Activated gamma-delta T cell treated with Interleukin-2 at 50 U/mL for 16 hours (primary cell): Measurements from ENCODE around the gene PGA5.
A peak's percentile ranks its signal among the peaks of the same experiment; 100 is the strongest.
"Not testable (repeated sequence)": the region's sequence is repeated elsewhere in the genome, so short reads cannot be mapped to it uniquely, and the experiment has no call there.

ENCODE experiments used
- DNase-seq: peaks from one replicate; pipeline ENCODE4 v3.0.0-alpha.2; 2020

Gene PGA5

GRCh38 chr11:61229458-61229857 lies 11.5 kb upstream of the PGA5 start:
- DNase-seq = not testable (repeated sequence)

- not testable (repeated sequence) for DNase-seq
These were observed 9.9 kb upstream of the PGA5 start for GRCh38 chr11:61231033-61231432.

DNA sequence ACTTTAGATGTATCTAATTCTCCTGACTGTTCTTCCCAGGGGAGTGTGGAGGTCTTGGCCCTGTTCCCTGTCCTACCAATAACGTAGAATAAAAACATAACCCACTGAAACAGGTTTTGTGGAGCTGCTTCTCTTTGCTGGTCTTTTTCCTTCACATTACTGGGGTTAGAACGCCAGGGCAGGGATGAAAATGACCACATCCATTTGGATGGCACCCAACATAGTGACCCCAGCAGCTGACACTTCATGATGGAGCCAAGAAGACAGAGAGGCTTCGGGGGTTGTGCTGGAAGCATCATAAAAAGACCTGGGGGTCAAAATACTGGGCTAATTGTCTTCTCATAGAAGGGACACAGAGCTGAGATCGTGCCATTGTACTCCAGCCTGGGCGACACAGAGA lies 9.4 kb upstream of the PGA5 start:
- DNase-seq = not testable (repeated sequence)

DNA sequence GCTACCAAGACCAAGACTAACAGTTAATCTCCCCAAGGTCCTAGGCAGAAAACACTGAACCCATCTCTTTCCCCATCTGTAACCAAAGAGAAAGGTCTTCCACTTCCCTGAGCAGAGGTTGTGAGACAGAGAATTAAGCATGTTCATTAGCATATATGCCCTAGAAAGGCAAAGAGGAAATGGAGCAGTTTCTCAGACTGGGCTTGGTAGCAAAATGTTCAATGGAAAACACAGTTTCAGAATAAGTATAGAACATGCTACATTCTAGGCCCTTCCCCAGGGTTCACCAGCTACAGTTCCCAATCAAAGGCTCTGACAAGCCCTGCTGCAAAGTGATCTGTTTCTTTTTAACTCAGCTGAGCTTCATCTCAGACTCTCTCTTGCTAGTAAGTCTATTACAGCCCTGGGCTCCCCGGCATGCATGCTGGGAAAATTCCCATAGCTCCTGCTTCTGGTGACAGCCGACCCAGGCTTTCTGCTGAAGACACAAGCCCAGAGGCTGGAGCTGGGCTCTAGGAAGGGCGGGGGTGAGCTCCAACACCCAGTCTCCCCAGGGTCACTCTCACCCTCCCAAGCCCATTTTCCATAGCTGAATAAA lies 8.3 kb upstream of the PGA5 start:
- not testable (repeated sequence) for DNase-seq

- not testable (repeated sequence) for DNase-seq
These were observed 3.8 kb upstream of the PGA5 start for GRCh38 chr11:61237130-61237529.

DNA sequence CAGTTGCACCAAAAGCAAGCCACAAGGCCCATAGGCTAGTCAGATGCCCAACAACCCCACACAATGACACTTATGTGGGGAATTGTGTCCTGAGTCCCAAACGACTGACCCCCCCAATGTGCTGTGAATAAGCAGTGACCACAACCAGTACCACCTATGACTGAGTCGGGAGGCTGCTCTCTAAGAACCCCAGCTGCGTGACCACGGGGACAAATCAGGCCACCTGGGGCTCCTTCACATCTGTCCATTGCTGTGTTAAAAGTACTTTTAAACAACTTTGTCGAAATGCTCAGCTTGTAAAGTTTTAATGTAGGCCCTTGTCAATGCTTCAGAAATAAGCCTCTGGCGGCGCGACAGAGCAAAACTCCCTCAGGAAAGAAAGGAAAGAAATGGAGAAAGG lies 687 bp upstream of the PGA5 start:
- not testable (repeated sequence) for DNase-seq

DNA sequence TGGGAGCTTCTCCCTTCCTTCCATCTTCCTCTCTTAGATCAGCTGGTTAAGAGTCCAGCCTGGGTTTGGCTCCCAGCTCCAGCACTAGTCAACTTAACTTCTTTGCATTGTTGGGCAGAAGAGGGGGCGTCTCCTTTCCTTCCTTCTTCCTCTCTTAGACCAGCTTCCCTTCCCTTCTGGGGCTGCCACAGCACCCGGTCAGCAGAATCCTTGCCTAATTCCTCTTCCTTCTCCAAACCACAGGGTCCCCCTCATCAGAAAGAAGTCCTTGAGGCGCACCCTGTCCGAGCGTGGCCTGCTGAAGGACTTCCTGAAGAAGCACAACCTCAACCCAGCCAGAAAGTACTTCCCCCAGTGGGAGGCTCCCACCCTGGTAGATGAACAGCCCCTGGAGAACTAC lies 551 bp downstream of the PGA5 start:
- not testable (repeated sequence) for DNase-seq

GRCh38 chr11:61245284-61245964 lies 4.4 kb downstream of the PGA5 start:
- DNase-seq = not testable (repeated sequence)

- not testable (repeated sequence) for DNase-seq
These were observed 7.1 kb downstream of the PGA5 start for GRCh38 chr11:61248071-61248470.

DNA sequence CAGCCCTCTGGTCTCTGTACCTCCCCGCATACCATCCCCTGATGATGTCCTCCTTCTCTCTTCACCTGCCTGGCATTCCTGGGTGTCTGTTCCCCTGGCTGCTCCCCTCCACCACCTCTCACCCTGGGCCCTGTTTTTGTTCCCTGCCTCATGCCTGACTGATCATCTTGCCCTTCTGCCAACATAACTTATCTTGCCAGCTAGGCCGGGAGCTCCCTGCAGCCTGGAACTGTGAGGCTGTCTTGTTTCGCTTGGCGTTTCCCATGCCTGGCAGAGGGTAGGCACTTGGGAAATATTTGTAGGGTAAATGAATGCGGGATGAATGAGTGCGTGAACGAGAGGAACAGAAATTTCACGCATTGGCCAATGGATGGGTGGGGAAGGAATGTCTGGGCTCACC lies 8.2 kb downstream of the PGA5 start:
- DNase-seq = not testable (repeated sequence)

DNA sequence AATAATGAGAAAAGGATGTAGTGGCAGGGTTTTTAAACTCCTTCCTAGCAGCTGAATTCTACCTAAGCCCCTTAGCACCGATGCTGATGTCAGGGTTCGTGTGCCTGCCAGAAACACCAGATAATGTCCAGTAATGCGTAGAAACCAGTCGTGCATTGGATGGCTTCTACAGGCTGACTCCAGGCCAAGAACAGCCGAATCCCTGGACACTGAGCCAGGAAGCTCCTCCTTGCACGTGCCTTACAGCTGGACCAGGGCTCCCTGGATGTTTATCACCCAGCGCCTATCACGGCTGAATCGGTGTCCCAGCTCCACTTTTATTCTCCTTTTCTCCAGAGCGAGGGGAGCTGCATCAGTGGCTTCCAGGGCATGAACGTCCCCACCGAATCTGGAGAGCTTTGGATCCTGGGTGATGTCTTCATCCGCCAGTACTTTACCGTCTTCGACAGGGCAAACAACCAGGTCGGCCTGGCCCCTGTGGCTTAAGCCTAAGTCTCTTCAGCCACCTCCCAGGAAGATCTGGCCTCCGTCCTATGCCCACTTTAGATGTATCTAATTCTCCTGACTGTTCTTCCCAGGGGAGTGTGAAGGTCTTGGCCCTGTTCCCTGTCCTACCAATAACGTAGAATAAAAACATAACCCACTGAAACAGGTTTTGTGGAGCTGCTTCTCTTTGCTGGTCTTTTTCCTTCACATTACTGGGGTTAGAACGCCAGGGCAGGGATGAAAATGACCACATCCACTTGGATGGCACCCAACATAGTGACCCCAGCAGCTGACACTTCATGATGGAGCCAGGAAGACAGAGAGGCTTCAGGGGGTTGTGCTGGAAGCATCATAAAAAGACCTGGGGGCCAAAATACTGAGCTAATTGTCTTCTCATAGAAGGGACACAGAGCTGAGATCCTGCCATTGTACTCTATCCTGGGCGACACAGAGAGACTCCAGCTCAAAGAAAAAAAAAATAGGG lies 10.1 kb downstream of the PGA5 start:
- not testable (repeated sequence) for DNase-seq

DNA sequence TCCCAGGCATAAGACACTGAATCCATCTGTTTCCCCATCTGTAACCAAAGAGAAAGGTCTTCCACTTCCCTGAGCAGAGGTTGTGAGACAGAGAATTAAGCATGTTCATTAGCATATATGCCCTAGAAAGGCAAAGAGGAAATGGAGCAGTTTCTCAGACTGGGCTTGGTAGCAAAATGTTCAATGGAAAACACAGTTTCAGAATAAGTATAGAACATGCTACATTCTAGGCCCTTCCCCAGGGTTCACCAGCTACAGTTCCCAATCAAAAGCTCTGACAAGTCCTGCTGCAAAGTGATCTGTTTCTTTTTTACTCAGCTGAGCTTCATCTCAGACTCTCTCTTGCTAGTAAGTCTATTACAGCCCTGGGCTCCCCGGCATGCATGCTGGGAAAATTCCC lies 11.4 kb downstream of the PGA5 start:
- not testable (repeated sequence) for DNase-seq

DNA sequence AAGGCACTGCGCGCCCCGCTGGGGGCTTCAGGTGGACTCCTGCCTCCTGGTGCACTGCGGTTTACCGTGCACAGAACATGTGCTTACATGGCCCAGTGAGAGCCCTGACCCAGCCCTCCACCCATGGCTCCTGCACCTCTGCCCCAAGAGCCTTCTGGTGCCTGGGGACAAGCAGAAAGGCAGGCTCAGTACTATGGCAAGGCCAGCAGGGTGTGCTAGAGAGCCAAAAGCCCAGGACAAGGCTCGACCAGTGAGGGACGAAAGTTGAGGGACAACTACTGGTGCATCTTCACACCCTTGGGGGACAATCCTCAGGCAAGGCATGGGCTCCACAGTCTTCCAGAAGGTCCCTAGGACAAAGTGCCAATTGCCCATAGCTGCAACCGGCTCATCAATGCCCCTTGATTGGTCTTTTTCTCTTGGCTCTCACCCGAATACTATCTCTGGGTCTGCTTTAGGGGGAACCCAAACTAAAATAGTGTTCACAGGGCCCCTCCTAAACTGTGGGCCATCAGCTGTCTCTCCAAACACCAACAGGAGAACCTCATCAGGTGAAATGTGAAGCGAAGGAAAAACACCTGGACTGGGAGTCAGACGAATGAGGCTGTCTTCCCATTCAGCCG lies 13.5 kb downstream of the PGA5 start:
- peak; percentile 46 for DNase-seq

GRCh38 chr11:61256710-61257482 lies 15.9 kb downstream of the PGA5 start:
- no peak for DNase-seq

GRCh38 chr11:61258546-61258945 lies 17.6 kb downstream of the PGA5 start:
- no peak for DNase-seq

DNA sequence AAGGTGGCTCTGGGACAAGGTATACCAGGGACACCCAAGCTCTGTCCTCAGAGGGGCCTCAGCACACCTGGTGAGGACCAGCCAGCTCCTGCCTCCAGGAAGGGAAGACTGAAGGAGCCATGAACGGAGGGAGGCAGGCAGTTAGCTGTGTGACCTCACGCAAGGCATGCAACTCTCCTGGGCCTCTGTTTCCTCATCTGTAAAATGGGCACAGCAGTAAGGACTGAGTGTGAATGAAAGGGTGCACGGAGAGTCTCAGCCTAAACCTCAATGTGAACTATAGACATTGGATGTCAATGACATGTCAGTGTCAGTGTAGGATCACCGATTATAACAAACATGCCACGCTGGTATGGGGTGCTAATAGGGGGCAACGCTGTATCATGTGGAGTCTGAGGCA lies 18.4 kb downstream of the PGA5 start:
- no peak for DNase-seq

GRCh38 chr11:61264371-61264770 lies 23.4 kb downstream of the PGA5 start:
- DNase-seq = no peak

DNA sequence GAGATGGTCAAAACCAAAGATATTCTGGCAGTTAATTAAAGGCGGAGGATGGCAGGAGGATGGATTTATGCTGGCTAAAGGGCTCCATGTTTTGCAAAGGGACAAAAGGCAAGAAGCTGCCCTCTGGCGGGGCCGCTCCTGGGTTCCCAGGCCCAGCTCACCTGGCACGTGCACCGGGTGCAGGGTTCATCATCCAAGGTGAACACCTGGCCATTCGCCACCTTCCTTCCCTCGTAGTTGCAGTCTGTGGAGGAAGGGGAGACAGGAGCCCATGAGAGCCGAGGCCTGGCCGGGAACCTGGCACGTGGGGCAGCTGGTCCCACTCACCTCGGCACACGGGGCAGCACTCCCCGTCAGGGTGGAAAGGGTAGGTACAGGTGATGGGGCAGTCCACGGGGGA lies 23.8 kb downstream of the PGA5 start:
- no peak for DNase-seq

DNA sequence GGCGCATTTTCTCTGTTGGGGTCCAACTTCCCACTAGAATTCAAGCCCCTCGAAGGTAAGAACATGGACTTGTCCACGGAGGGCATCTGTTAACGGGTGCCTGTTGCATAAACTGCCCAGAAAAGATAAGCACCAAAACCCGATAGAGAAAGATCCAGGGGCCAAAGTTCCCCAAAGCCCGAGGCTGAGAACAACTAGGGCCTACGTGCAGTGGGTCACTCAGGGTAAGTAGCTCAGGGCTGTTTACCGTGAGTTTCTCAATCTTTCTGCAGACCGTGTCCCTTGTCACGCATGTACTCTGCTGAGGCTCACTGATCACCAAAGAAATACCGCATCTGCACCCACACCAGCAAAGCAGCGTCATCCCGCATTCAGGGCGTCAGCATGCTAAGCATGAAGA lies 24.4 kb downstream of the PGA5 start:
- no peak for DNase-seq

DNA sequence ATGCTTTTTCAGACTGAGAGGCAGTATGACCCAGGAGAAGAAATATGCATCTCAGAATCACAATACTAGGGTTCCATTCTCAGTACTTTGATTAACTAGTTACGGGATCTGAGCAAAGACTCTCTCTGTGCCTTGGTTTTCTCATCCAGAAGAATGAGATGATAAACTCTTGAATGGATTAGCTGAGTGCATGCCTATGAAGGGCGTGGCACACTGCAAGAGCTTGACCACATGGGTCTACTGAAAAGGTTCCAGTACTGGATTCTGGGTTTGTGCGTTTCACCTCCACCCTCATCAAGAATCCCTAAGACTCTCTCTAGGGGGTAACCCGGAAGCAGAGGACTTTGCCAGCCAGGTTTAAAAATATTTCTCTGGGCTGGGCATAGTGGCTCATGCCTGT lies 25.6 kb downstream of the PGA5 start:
- DNase-seq = no peak

GRCh38 chr11:61267437-61267841 lies 26.5 kb downstream of the PGA5 start:
- no peak for DNase-seq

DNA sequence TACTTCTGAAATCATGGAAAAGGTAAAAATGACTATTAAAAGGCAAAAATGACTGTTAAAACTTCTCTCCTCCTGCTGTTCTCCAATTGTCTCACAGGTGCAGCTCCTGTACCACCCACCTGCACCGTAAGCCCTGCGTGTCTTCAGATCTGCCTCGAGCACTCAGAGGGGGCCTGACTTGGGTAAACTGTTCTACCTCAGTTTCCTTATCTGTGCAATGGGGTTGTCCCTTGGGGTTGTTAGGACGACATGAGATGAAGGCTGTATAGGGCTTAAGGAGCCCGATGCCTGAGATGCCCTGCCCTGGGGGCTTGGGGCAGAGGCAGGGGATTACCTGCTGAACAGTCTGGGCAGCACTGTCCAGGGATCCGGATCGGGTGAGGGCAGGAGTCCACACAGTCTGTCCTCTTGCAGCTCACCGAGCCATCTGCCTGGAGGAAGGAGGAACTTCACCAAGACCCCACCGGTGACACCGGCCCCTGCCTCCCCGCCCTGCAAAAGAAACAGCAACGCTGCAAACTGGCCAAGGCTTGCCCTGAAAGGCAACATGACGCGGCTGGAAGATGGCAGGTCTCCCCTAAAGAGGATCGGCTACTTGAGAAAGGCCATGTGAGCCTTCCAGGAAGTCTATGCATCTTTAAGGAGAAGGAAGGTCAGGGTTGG lies 27.7 kb downstream of the PGA5 start:
- DNase-seq = no peak
